Measurements from ENCODE around the gene FAM171A1. TPM values are rescaled to one million over a fixed set of nuclear protein-coding genes. Genes with fewer than 3 reads are reported as not detected.

FAM171A1 gene
- total and polyA plus RNA-seq, 4 donors = 28.7 to 74.9 (median 56.4) TPM

GRCh38 chr10:15230257-15230656 is 140.8 kb downstream of the FAM171A1 start:
- Histone ChIP-seq H3K4me1 (ENCODE audit: control insufficient read depth, insufficient read depth, low read length) (peaks cover 7% of the 10 kb centered on the region), H3K4me3 (ENCODE audit: low read depth, low read length) (no peak overlapping the region), H3K36me3 (ENCODE audit: control insufficient read depth, insufficient read depth, low read length) (peaks cover 10% of the 10 kb centered on the region), H3K27me3 (ENCODE audit: control insufficient read depth, insufficient read depth, low read length) (no peaks in the 10 kb centered on the region), H3K27ac (ENCODE audit: low read depth, low read length) (no peak overlapping the region), H3K9me3 (ENCODE audit: control insufficient read depth, insufficient read depth, low read length) (no peaks in the 10 kb centered on the region)
- WGBS (ENCODE audit: insufficient coverage) = 17% methylated on average over 1 of the region's 3 CpGs
- peak in 1 of 6 donors; percentile 42 for DNase-seq (ENCODE audit: low read depth in 4 of 6, low spot score in 6 of 6)

DNA sequence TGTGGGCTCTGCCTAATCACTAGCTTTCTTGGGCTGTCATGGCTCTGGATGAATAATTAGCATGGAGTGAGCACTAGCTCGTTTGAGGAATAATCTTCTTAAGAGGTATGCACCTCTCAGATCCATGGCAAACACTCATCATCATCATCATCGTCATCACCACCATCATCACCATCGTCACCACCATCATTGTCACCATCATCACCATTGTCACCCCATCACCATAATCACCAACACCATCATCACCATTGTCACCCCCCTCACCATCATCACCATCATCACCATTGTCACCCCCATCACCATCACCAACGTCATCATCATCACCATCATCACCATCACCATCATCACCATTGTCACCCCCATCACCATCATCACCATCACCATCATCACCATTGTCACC is 141.8 kb downstream of the FAM171A1 start:
- Histone ChIP-seq H3K27me3 (ENCODE audit: control insufficient read depth, insufficient read depth, low read length) (no peaks in the 10 kb centered on the region), H3K36me3 (ENCODE audit: control insufficient read depth, insufficient read depth, low read length) (peaks cover 11% of the 10 kb centered on the region), H3K4me1 (ENCODE audit: control insufficient read depth, insufficient read depth, low read length) (peaks cover 7% of the 10 kb centered on the region), H3K9me3 (ENCODE audit: control insufficient read depth, insufficient read depth, low read length) (no peaks in the 10 kb centered on the region), H3K27ac (ENCODE audit: low read depth, low read length) (no peak overlapping the region), H3K4me3 (ENCODE audit: low read depth, low read length) (no peak overlapping the region)
- no peak for DNase-seq (ENCODE audit: low read depth in 4 of 6, low spot score in 6 of 6)
- WGBS (ENCODE audit: insufficient coverage) = 95% methylated on average over 4 of the region's 4 CpGs

GRCh38 chr10:15228426-15228825 is 142.7 kb downstream of the FAM171A1 start:
- peaks cover 13% of the 10 kb centered on the region for H3K36me3 ChIP-seq (ENCODE audit: control insufficient read depth, insufficient read depth, low read length)
- H3K27me3 ChIP-seq (ENCODE audit: control insufficient read depth, insufficient read depth, low read length) = no peaks in the 10 kb centered on the region
- WGBS (ENCODE audit: insufficient coverage) = 79% methylated on average over 7 of the region's 8 CpGs
- DNase-seq (ENCODE audit: low read depth in 4 of 6, low spot score in 6 of 6) = no peak
- no peak overlapping the region for H3K4me3 ChIP-seq (ENCODE audit: low read depth, low read length)
- peaks cover 13% of the 10 kb centered on the region for H3K4me1 ChIP-seq (ENCODE audit: control insufficient read depth, insufficient read depth, low read length)
- H3K27ac ChIP-seq (ENCODE audit: low read depth, low read length) = no peak overlapping the region
- H3K9me3 ChIP-seq (ENCODE audit: control insufficient read depth, insufficient read depth, low read length) = no peaks in the 10 kb centered on the region

- Histone ChIP-seq H3K36me3 (ENCODE audit: control insufficient read depth, insufficient read depth, low read length) (peaks cover 11% of the 10 kb centered on the region), H3K9me3 (ENCODE audit: control insufficient read depth, insufficient read depth, low read length) (no peaks in the 10 kb centered on the region), H3K27ac (ENCODE audit: low read depth, low read length) (no peak overlapping the region), H3K27me3 (ENCODE audit: control insufficient read depth, insufficient read depth, low read length) (no peaks in the 10 kb centered on the region), H3K4me1 (ENCODE audit: control insufficient read depth, insufficient read depth, low read length) (peaks cover 17% of the 10 kb centered on the region), H3K4me3 (ENCODE audit: low read depth, low read length) (no peak overlapping the region)
- DNase-seq (ENCODE audit: low read depth in 4 of 6, low spot score in 6 of 6) = no peak
- no CpG with 5 or more reads among the region's 5 CpGs for WGBS (ENCODE audit: insufficient coverage)
Measured at GRCh38 chr10:15227611-15228372, 143.3 kb downstream of the FAM171A1 start.

DNA sequence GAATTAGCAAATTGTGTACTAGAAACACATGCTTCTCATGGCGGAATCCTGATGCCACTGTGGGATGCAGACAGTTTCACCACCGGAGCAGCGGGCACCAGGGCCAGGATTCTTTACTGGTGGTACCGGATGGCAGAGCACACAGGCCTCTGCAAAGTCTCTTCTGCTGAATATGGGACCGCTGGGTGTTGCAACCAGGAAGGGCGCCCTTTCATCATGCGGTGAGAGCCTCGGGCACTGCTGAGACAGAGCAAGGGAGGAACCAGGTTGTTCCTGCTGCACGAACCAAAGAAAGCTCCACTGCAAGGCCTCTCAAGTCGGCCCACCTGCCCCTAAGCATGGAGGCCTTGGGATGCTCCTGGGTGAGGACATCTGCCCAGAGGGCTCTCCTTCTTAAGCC is 145.6 kb downstream of the FAM171A1 start:
- 95% methylated on average over 10 of the region's 10 CpGs for WGBS (ENCODE audit: insufficient coverage)

DNA sequence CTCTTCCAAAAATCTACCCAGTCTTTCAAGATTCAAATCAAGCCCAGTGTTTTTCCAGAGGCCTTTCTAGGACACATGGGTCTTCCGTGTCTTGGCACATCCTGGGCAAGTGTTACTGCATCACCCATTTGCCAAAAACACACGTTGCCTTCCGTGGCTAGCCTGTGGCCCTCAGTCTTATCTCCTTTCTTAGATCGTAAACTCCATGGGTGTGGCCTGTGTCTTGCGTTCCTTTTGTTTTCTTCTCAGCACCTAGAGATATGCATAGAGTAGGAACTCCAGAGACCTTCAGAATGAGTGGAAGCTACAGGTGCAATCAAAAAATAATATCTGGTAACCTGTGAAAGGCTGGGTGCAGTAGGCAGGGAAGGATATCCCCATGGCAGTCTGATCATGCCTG is 146.1 kb downstream of the FAM171A1 start:
- Histone ChIP-seq H3K36me3 (ENCODE audit: control insufficient read depth, insufficient read depth, low read length) (peaks cover 18% of the 10 kb centered on the region), H3K27me3 (ENCODE audit: control insufficient read depth, insufficient read depth, low read length) (no peaks in the 10 kb centered on the region), H3K27ac (ENCODE audit: low read depth, low read length) (no peak overlapping the region), H3K4me1 (ENCODE audit: control insufficient read depth, insufficient read depth, low read length) (peaks cover 29% of the 10 kb centered on the region), H3K4me3 (ENCODE audit: low read depth, low read length) (no peak overlapping the region), H3K9me3 (ENCODE audit: control insufficient read depth, insufficient read depth, low read length) (no peaks in the 10 kb centered on the region)
- 90% methylated on average over 4 of the region's 5 CpGs for WGBS (ENCODE audit: insufficient coverage)
- DNase-seq (ENCODE audit: low read depth in 4 of 6, low spot score in 6 of 6) = no peak

More for the DNA sequence above, 145.6 kb downstream of the FAM171A1 start:
- Histone ChIP-seq H3K4me1 (ENCODE audit: control insufficient read depth, insufficient read depth, low read length) (peaks cover 29% of the 10 kb centered on the region), H3K36me3 (ENCODE audit: control insufficient read depth, insufficient read depth, low read length) (peaks cover 18% of the 10 kb centered on the region), H3K27me3 (ENCODE audit: control insufficient read depth, insufficient read depth, low read length) (no peaks in the 10 kb centered on the region), H3K4me3 (ENCODE audit: low read depth, low read length) (no peak overlapping the region), H3K9me3 (ENCODE audit: control insufficient read depth, insufficient read depth, low read length) (no peaks in the 10 kb centered on the region), H3K27ac (ENCODE audit: low read depth, low read length) (no peak overlapping the region)
- DNase-seq (ENCODE audit: low read depth in 4 of 6, low spot score in 6 of 6) = no peak

DNA sequence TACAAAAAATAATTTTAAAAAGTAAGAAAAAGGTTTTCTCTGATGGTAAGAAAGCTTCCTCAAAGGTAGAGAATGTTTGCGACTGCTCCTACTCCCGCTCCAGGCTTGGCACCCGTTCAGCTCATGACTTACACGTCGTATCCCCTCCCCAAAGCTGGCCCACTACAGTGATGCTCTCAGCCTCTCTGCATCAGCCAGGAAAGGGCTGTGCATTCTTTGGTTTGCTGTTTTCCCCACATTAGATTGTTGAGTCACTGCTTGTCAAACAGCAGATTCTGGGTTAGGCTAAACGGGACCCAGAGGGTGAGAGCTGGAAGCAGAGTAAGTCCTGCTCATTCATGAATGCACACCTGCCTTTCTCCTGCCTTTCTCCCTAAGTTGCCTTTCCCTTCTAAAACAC is 147.9 kb downstream of the FAM171A1 start:
- H3K27ac ChIP-seq (ENCODE audit: low read depth, low read length) = no peak overlapping the region
- peak in 1 of 6 donors; percentile 48 for DNase-seq (ENCODE audit: low read depth in 4 of 6, low spot score in 6 of 6)
- no peaks in the 10 kb centered on the region for H3K27me3 ChIP-seq (ENCODE audit: control insufficient read depth, insufficient read depth, low read length)
- H3K36me3 ChIP-seq (ENCODE audit: control insufficient read depth, insufficient read depth, low read length) = peaks cover 20% of the 10 kb centered on the region
- H3K4me1 ChIP-seq (ENCODE audit: control insufficient read depth, insufficient read depth, low read length) = peaks cover 29% of the 10 kb centered on the region
- no peak overlapping the region for H3K4me3 ChIP-seq (ENCODE audit: low read depth, low read length)
- no peaks in the 10 kb centered on the region for H3K9me3 ChIP-seq (ENCODE audit: control insufficient read depth, insufficient read depth, low read length)
- 77% methylated on average over 5 of the region's 6 CpGs for WGBS (ENCODE audit: insufficient coverage)

- Histone ChIP-seq H3K27ac (ENCODE audit: low read depth, low read length) (no peak overlapping the region), H3K4me3 (ENCODE audit: low read depth, low read length) (no peak overlapping the region)
- 18% methylated on average over 8 of the region's 10 CpGs for WGBS (ENCODE audit: insufficient coverage)
Measured at GRCh38 chr10:15222511-15222910, 148.6 kb downstream of the FAM171A1 start.

GRCh38 chr10:15220445-15220844 is 150.6 kb downstream of the FAM171A1 start:
- Histone ChIP-seq H3K4me3 (ENCODE audit: low read depth, low read length) (no peak overlapping the region), H3K9me3 (ENCODE audit: control insufficient read depth, insufficient read depth, low read length) (no peaks in the 10 kb centered on the region), H3K36me3 (ENCODE audit: control insufficient read depth, insufficient read depth, low read length) (peaks cover 13% of the 10 kb centered on the region), H3K27me3 (ENCODE audit: control insufficient read depth, insufficient read depth, low read length) (no peaks in the 10 kb centered on the region), H3K4me1 (ENCODE audit: control insufficient read depth, insufficient read depth, low read length) (peaks cover 22% of the 10 kb centered on the region), H3K27ac (ENCODE audit: low read depth, low read length) (no peak overlapping the region)
- DNase-seq (ENCODE audit: low read depth in 4 of 6, low spot score in 6 of 6) = no peak
- 64% methylated on average over 3 of the region's 3 CpGs for WGBS (ENCODE audit: insufficient coverage)

More at GRCh38 chr10:15222511-15222910, 148.6 kb downstream of the FAM171A1 start:
- DNase-seq (ENCODE audit: low read depth in 4 of 6, low spot score in 6 of 6) = peak in 4 of 6 donors; percentile 40 to 90 (median 64)
- H3K4me1 ChIP-seq (ENCODE audit: control insufficient read depth, insufficient read depth, low read length) = peaks cover 29% of the 10 kb centered on the region
- H3K36me3 ChIP-seq (ENCODE audit: control insufficient read depth, insufficient read depth, low read length) = peaks cover 20% of the 10 kb centered on the region
- H3K27me3 ChIP-seq (ENCODE audit: control insufficient read depth, insufficient read depth, low read length) = no peaks in the 10 kb centered on the region
- no peaks in the 10 kb centered on the region for H3K9me3 ChIP-seq (ENCODE audit: control insufficient read depth, insufficient read depth, low read length)

GRCh38 chr10:15216700-15217099 is 154.4 kb downstream of the FAM171A1 start:
- Histone ChIP-seq H3K4me1 (ENCODE audit: control insufficient read depth, insufficient read depth, low read length) (peaks cover 2% of the 10 kb centered on the region), H3K27me3 (ENCODE audit: control insufficient read depth, insufficient read depth, low read length) (no peaks in the 10 kb centered on the region), H3K36me3 (ENCODE audit: control insufficient read depth, insufficient read depth, low read length) (peaks cover 30% of the 10 kb centered on the region), H3K4me3 (ENCODE audit: low read depth, low read length) (no peak overlapping the region), H3K9me3 (ENCODE audit: control insufficient read depth, insufficient read depth, low read length) (no peaks in the 10 kb centered on the region), H3K27ac (ENCODE audit: low read depth, low read length) (no peak overlapping the region)
- WGBS (ENCODE audit: insufficient coverage) = no CpG with 5 or more reads among the region's 6 CpGs
- no peak for DNase-seq (ENCODE audit: low read depth in 4 of 6, low spot score in 6 of 6)

Data from spinal cord (tissue), 10 donors.